Fibroblast of skin of left biceps (primary cell): ENCODE data around the gene SLC38A3.

Source experiments
- DNase-seq, 2 experiments: peaks; one replicate each; pipeline ENCODE4 v3.0.0-alpha.2; 2013; ENCODE audit warnings: low read depth in 2 of 2

SLC38A3 gene

GRCh38 chr3:50267280-50267913, 62.3 kb downstream of the SLC38A3 start:
- DNase-seq = no peak

- DNase-seq = no peak
Observed at GRCh38 chr3:50268276-50268675, 63.2 kb downstream of the SLC38A3 start.

GRCh38 chr3:50268703-50269451, 63.8 kb downstream of the SLC38A3 start, which contains the start of gene SEMA3B:
SEMA3B (plus strand) TSS chr3:50269147; CDS start chr3:50269241, 94 bp downstream.
- DNase-seq = no peak

GRCh38 chr3:50269460-50269859, 64.4 kb downstream of the SLC38A3 start:
- no peak for DNase-seq

- no peak for DNase-seq
Observed at GRCh38 chr3:50269977-50270413, 64.9 kb downstream of the SLC38A3 start.

GRCh38 chr3:50270422-50271224, 65.6 kb downstream of the SLC38A3 start:
- DNase-seq = no peak
